D721Med (cell line): ENCODE data around the gene SPRR2G.

ENCODE experiments used
- DNase-seq: peaks from one replicate; pipeline ENCODE4 v3.0.0; 2011; ENCODE audit warnings: low spot score; ENCODE audit not compliant: insufficient read length
- FAIRE-seq: peaks from 2 replicates; lab custom pipeline; 2011; peaks lifted over from hg19 to GRCh38; lab: Jason Lieb, UNC
- TF ChIP-seq, protein P1 (sequence below): IDR thresholded peaks from 2 replicates; pipeline ENCODE4 v1.5.1; 2012; ENCODE audit warnings: mild to moderate bottlenecking, control low read depth; ENCODE audit not compliant: insufficient read depth; ENCODE audit errors: missing control alignments

The SPRR2G gene

DNA sequence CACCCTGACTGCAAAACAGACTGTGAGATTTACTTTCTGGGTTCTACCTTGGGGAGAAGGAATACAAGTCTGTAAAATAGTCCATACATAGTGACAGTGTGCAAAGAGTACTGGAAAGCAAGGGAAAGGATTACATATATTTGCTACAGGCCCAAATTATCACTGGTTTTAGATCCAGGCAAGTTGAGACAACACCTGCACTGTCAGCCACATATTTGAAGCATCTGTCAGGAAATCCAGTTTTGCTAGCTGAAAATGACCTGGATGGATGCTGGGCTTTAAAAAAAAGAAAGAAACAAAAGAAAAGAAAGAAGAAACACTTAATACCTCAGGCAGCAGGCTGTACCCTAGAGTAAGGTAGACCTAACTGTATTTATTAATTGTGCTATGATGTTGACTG is 23.9 kb upstream of the SPRR2G start:
- no peak for DNase-seq
- TF ChIP-seq, protein P1, sequence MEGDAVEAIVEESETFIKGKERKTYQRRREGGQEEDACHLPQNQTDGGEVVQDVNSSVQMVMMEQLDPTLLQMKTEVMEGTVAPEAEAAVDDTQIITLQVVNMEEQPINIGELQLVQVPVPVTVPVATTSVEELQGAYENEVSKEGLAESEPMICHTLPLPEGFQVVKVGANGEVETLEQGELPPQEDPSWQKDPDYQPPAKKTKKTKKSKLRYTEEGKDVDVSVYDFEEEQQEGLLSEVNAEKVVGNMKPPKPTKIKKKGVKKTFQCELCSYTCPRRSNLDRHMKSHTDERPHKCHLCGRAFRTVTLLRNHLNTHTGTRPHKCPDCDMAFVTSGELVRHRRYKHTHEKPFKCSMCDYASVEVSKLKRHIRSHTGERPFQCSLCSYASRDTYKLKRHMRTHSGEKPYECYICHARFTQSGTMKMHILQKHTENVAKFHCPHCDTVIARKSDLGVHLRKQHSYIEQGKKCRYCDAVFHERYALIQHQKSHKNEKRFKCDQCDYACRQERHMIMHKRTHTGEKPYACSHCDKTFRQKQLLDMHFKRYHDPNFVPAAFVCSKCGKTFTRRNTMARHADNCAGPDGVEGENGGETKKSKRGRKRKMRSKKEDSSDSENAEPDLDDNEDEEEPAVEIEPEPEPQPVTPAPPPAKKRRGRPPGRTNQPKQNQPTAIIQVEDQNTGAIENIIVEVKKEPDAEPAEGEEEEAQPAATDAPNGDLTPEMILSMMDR = no peak
- no peak for FAIRE-seq

DNA sequence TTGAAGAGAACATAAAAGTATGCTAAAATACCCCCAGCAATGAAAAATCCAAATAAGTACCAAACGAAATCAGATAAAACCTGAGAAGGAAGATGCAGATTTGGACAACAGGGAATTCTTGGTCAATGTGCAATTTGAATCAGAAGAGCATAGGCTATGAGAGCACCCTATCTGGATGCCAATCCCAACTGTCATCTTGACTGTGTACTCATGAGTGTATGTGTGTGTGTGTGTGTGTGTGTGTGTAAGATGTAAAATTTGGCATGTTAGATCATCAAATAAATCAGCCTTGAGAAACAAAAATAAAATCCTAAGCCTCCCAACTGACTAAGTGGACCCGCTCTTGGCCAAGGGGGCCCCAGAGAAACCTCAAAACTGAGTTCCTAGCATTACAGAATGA is 18.0 kb upstream of the SPRR2G start:
- FAIRE-seq (no peak), DNase-seq (no peak)
- TF ChIP-seq, protein P1 = no peak

DNA sequence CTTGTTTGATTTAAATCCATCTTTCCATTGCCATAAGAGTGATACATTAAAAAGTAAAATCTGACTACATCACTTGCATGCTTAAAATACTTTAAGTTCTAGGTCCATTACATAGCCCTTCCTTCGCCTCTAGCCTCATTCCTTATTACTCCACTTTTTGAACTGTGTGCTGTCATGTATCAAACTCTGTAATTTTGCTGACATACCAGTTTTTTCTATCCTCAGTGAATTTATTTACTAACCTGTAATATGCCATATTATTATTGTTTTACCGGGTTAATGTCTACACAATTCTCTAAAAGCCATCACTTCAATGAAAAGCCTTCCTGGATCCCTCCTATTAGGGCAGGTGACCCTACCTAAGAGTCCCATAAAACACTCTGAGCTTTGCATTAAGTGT is 4.9 kb upstream of the SPRR2G start:
- no peak for DNase-seq
- TF ChIP-seq, protein P1 = no peak
- no peak for FAIRE-seq

DNA sequence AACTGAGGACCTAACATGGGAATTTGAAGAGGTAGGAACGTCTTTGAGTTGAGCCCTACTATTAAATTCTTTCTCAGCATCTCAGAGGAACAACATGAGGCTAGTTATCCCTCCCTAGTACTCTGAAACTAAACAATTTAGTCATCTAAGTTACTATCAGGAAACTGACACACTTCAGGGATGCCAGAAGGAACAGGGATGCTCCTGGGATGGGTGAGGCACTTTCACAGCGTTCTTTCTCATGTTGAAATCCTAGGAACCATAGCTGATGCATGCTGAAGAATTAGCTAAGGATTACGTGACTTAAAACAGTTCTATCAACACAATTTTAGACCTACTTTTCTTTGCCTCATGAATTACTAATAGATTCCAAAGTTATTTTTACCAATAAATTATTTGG is 1.8 kb upstream of the SPRR2G start:
- DNase-seq (no peak), FAIRE-seq (no peak)
- TF ChIP-seq, protein P1 = no peak

DNA sequence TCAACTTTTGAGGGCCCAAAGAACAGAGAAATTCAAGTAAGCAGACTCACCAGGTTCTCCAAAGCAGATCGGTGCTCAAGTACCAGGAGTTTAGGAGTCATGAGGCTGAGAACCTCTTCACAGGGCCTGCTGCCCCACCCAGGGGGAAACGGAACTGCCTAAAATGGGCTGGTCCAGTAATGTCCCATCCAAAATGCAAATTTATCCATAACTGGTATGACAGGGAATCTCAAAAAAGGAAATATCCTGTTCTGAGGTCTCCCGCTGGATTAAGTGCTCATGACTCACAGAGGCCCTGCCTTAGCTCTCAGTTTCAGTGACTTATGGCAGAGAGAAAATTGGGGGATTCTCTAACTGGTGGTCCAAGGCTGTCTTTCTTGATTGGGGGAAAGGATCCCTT is 9.3 kb downstream of the SPRR2G start:
- no peak for FAIRE-seq
- TF ChIP-seq, protein P1 = no peak
- no peak for DNase-seq

DNA sequence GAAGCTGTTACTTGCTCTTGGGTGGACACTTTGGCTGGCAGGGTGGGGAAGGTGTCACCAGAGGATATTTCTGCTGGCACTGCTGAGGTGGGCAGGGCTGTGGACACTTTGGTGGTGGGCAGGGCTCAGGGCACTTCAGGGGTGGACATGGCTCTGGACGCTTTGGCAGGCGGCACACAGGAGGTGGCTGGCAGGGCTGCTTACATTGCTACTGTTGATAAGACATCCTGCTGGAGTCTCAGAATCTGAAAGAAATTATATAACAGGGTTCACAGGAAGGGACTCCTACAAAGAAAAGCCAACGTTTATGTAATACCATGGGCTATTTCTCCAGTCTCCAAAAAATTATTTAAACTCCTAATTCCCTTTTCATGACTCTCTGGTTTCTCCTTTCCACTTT is 10.2 kb downstream of the SPRR2G start:
- TF ChIP-seq, protein P1 = no peak
- no peak for DNase-seq
- no peak for FAIRE-seq

DNA sequence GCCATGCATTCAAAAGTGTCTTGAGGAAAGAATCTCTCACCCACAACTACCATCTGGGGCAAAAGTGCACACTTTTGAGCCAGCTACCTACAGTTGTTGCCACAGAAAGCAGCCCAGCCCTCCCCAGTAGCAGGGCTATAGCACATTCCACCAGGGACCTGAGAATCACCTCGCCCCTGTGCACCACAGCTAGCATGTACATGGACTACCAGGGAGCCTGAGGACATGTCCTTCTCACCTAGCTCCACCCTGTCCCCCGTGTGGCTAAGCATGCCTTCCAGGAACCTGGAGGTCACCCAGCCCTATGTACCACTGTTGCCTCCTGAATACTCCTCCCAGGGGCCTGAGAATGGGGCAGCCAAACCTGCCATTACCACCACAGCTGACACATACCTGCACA is 16.9 kb downstream of the SPRR2G start:
- FAIRE-seq = no peak
- TF ChIP-seq, protein P1 = no peak
- no peak for DNase-seq
